ENCODE data around the gene MKX. TPM values are rescaled to one million over a fixed set of nuclear protein-coding genes. Genes with fewer than 3 reads are reported as not detected.
A peak's percentile ranks its signal among the peaks of the same experiment; 100 is the strongest.

Gene MKX
- total RNA-seq, 2 donors from 2014 or later = 0.10 to 2.3 TPM

- Histone ChIP-seq H3K36me3 (no peaks in the 10 kb centered on the region), H3K27me3 (no peaks in the 10 kb centered on the region), H3K4me1 (no peaks in the 10 kb centered on the region), H3K9me3 (no peaks in the 10 kb centered on the region), H3K9ac (ENCODE audit: low read depth in 2 of 2, low read length in 2 of 2) (no peak overlapping the region), H3K27ac (no peak overlapping the region), H3K4me3 (no peak overlapping the region)
- no peak for DNase-seq
- intact Hi-C loops (cut with DNase I) = no loop called here
- TF ChIP-seq, protein P1, sequence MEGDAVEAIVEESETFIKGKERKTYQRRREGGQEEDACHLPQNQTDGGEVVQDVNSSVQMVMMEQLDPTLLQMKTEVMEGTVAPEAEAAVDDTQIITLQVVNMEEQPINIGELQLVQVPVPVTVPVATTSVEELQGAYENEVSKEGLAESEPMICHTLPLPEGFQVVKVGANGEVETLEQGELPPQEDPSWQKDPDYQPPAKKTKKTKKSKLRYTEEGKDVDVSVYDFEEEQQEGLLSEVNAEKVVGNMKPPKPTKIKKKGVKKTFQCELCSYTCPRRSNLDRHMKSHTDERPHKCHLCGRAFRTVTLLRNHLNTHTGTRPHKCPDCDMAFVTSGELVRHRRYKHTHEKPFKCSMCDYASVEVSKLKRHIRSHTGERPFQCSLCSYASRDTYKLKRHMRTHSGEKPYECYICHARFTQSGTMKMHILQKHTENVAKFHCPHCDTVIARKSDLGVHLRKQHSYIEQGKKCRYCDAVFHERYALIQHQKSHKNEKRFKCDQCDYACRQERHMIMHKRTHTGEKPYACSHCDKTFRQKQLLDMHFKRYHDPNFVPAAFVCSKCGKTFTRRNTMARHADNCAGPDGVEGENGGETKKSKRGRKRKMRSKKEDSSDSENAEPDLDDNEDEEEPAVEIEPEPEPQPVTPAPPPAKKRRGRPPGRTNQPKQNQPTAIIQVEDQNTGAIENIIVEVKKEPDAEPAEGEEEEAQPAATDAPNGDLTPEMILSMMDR (IDR thresholded peaks at IDR 0.05) = no peak
These were observed 109.8 kb downstream of the MKX start for GRCh38 chr10:27635699-27636270.

DNA sequence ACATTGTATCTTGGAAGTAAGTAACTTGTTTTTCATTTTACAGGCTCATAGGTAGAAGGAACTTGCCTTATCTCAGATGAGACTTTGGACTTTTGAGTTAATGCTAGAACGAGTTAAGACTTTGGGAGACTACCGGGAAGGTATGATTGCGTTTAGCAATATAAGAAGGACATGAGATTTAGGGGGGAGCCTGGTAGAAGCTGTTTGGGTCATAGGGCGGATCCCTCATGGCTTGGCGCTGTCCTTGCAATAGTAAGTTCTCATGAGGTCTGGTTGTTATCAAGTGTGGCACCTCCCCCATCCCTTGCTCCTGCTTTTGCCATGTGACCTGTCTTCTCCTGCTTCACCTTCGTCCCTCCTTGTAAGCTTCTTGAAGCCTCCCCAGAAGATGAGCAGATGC lies 110.3 kb downstream of the MKX start:
- H3K27ac ChIP-seq = no peak overlapping the region
- no peaks in the 10 kb centered on the region for H3K9me3 ChIP-seq

DNA sequence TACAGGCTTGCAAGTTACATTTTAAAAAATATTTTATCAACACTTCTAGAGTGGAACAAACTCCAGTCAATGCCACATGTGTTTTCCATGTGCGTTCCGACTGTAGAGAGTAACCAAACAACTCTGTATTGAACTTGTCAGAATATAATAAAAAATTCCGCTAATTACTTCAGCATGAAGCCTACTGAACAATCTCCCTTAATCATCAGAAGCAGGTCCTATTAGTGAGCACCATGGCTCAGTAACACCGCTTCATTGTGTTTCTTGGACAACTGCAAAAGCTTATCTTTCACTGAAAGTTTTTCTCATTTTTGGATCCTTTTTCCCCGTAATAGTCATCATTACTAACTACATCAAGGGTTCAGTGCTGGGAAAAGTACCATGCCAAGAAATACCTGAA lies 117.0 kb downstream of the MKX start:
- DNase-seq = no peak
- intact Hi-C loops (cut with DNase I) = no loop called here
- H3K9ac ChIP-seq (ENCODE audit: low read depth in 2 of 2, low read length in 2 of 2) = no peak overlapping the region
- H3K4me1 ChIP-seq = no peaks in the 10 kb centered on the region
- no peak overlapping the region for H3K4me3 ChIP-seq
- no peaks in the 10 kb centered on the region for H3K9me3 ChIP-seq
- no peaks in the 10 kb centered on the region for H3K36me3 ChIP-seq
- no peaks in the 10 kb centered on the region for H3K27me3 ChIP-seq
- no peak overlapping the region for H3K27ac ChIP-seq
- TF ChIP-seq, protein P1 (IDR thresholded peaks at IDR 0.05) = no peak

More for the DNA sequence above, 110.3 kb downstream of the MKX start:
- Histone ChIP-seq H3K36me3 (no peaks in the 10 kb centered on the region), H3K4me3 (no peak overlapping the region), H3K9ac (ENCODE audit: low read depth in 2 of 2, low read length in 2 of 2) (no peak overlapping the region), H3K4me1 (no peaks in the 10 kb centered on the region), H3K27me3 (no peaks in the 10 kb centered on the region)
- TF ChIP-seq, protein P1 (IDR thresholded peaks at IDR 0.05) = no peak
- intact Hi-C loops (cut with DNase I) = no loop called here
- DNase-seq = peak; percentile 43

GRCh38 chr10:27626890-27627289 lies 118.7 kb downstream of the MKX start:
- no peak overlapping the region for H3K27ac ChIP-seq
- no peaks in the 10 kb centered on the region for H3K36me3 ChIP-seq
- no peak overlapping the region for H3K4me3 ChIP-seq
- H3K9ac ChIP-seq (ENCODE audit: low read depth in 2 of 2, low read length in 2 of 2) = no peak overlapping the region
- no peaks in the 10 kb centered on the region for H3K9me3 ChIP-seq
- TF ChIP-seq, protein P1 (IDR thresholded peaks at IDR 0.05) = no peak
- intact Hi-C loops (cut with DNase I) = no loop called here
- DNase-seq = no peak
- H3K27me3 ChIP-seq = no peaks in the 10 kb centered on the region
- no peaks in the 10 kb centered on the region for H3K4me1 ChIP-seq

- H3K27ac ChIP-seq = no peak overlapping the region
- H3K9me3 ChIP-seq = no peaks in the 10 kb centered on the region
- intact Hi-C loops (cut with DNase I) = no loop called here
- no peaks in the 10 kb centered on the region for H3K36me3 ChIP-seq
- H3K9ac ChIP-seq (ENCODE audit: low read depth in 2 of 2, low read length in 2 of 2) = no peak overlapping the region
- TF ChIP-seq, protein P1 (IDR thresholded peaks at IDR 0.05) = no peak
- H3K4me1 ChIP-seq = no peaks in the 10 kb centered on the region
- no peak for DNase-seq
- H3K27me3 ChIP-seq = no peaks in the 10 kb centered on the region
- no peak overlapping the region for H3K4me3 ChIP-seq
These were observed 120.0 kb downstream of the MKX start for GRCh38 chr10:27625452-27626211.
